NB4 (cell line): Measurements from ENCODE around the gene FAM193A.

Experiments
- DNase-seq: peaks from one replicate; pipeline ENCODE4 v3.0.0; 2010; ENCODE audit warnings: low read depth
- H3K4me3 ChIP-seq: one replicate; pipeline ENCODE4 v1.5.1; 2011; ENCODE audit warnings: mild to moderate bottlenecking, low read depth, low read length, moderate library complexity
- MYC ChIP-seq: IDR thresholded peaks from 2 replicates; pipeline ENCODE4 v1.6.1; 2011; ENCODE audit warnings: low read depth, low read length
- POLR2A ChIP-seq: IDR thresholded peaks from 2 replicates; pipeline ENCODE4 v1.6.1; 2011; ENCODE audit warnings: mild to moderate bottlenecking; ENCODE audit not compliant: insufficient read length; ENCODE audit errors: extremely low read depth
- TF ChIP-seq, protein P1 (sequence below): IDR thresholded peaks from one replicate; pipeline ENCODE4 v1.5.1; 2012; ENCODE audit warnings: low read depth, low read length
- TF ChIP-seq, protein P2 (sequence below): IDR thresholded peaks from 2 replicates; pipeline ENCODE4 v1.6.1; 2011; ENCODE audit warnings: low read depth, low read length

Gene FAM193A

DNA sequence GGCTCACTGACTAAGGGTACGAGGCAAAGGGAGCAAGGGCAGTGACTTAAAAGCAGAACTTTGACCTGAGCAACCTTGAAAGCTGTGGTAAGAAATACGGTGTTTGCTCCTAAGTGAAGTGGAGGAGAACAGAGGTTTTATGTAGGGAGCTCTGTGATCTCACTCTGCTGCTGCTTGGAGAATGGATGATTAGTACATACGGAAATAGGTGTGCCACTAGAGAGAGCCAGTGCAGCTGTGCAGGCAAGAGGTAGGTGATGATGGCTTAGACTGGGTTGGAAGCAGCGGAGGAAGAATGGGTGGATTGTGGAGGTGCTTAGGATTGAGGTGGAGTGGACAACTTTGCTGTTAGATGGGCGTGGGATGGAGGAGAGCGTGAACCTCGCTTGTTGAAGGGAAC is 85.0 kb downstream of the FAM193A start:
- no peak for TF ChIP-seq POLR2A
- TF ChIP-seq, protein P1, sequence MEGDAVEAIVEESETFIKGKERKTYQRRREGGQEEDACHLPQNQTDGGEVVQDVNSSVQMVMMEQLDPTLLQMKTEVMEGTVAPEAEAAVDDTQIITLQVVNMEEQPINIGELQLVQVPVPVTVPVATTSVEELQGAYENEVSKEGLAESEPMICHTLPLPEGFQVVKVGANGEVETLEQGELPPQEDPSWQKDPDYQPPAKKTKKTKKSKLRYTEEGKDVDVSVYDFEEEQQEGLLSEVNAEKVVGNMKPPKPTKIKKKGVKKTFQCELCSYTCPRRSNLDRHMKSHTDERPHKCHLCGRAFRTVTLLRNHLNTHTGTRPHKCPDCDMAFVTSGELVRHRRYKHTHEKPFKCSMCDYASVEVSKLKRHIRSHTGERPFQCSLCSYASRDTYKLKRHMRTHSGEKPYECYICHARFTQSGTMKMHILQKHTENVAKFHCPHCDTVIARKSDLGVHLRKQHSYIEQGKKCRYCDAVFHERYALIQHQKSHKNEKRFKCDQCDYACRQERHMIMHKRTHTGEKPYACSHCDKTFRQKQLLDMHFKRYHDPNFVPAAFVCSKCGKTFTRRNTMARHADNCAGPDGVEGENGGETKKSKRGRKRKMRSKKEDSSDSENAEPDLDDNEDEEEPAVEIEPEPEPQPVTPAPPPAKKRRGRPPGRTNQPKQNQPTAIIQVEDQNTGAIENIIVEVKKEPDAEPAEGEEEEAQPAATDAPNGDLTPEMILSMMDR: no peak
- no peak for TF ChIP-seq MYC
- TF ChIP-seq, protein P2, sequence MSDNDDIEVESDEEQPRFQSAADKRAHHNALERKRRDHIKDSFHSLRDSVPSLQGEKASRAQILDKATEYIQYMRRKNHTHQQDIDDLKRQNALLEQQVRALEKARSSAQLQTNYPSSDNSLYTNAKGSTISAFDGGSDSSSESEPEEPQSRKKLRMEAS: no peak
- DNase-seq: peak; percentile 28
- H3K4me3 ChIP-seq: no peak overlapping the region

DNA sequence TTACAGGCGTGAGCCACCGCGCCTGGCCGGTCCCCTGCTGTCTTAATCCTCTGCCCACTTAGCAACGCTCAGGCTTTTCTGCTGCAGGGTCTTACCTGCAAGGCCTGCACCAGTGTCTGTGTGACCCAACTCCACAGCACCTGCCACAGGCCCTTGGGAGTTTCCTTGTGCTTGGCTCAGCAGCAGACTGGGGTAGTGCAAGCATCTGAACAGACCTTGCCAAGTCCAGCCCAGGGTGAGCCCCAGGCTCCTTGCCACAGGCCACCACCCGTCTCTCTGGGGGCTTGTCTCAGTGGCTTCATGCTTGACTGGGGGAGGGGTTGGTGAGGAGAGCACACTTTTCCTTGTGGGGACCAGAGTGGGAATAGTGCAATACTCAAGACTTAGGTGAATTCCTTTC is 87.0 kb downstream of the FAM193A start:
- no peak for DNase-seq
- TF ChIP-seq, protein P1: no peak
- no peak for TF ChIP-seq POLR2A
- TF ChIP-seq, protein P2: no peak
- no peak for TF ChIP-seq MYC
- no peak overlapping the region for H3K4me3 ChIP-seq

DNA sequence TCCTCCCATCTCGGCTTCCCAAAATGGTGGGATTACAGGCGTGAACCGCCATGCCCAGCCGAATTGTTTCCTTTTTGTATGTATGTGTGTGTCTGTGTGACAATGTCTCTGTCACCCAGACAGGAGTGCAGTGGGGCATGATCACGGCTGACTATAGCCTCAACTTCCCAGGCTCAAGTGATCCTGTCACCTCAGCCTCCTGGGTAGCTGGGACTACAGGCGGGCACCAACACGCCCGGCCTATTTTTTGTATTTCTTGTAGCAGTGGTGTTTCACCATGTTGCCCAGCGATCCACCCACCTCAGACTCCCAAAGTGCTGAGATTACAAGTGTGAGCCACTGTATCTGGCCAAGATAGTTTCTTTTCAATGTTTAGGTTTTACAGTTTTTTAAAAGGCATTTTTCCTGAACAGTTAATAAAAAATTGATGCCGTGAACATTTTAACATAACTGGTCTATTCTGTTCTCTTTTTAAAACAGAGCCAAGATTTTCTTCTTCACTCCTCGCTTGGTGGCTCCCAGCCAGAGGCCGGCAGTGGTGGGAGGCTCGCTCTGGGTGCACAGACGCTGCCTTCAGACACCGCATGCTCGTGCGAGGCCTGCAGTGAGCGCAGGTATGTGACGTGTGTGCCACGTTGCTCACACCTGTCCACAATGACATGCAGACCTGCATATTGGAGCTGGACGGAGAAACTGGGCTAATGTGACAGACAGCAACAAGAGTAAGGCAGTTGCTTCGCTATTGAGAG is 88.5 kb downstream of the FAM193A start:
- TF ChIP-seq, protein P1: no peak
- no peak for TF ChIP-seq MYC
- TF ChIP-seq POLR2A: no peak
- TF ChIP-seq, protein P2: no peak
- no peak overlapping the region for H3K4me3 ChIP-seq
- DNase-seq: no peak

DNA sequence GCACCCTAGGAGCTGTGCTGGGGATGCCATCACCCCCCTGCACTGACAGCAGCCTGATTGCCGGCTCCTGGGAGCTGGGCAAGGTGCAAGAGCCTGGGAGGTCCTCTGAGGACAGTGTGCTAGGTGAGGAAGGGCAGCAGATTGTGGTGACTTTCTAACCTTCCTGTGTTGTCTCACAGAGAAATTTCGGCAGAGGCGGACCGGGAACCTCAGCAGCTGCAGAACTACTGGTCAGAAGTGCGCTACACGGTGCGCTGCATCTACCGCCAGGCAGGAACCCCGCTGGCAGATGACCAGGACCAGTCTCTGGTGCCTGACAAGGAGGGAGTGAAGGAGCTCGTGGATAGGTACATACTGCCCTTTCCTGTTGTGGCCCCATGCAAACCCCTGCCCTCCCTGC is 89.8 kb downstream of the FAM193A start:
- DNase-seq: no peak
- TF ChIP-seq, protein P2: no peak
- TF ChIP-seq MYC (no peak), POLR2A (no peak)
- TF ChIP-seq, protein P1: no peak
- no peak overlapping the region for H3K4me3 ChIP-seq

DNA sequence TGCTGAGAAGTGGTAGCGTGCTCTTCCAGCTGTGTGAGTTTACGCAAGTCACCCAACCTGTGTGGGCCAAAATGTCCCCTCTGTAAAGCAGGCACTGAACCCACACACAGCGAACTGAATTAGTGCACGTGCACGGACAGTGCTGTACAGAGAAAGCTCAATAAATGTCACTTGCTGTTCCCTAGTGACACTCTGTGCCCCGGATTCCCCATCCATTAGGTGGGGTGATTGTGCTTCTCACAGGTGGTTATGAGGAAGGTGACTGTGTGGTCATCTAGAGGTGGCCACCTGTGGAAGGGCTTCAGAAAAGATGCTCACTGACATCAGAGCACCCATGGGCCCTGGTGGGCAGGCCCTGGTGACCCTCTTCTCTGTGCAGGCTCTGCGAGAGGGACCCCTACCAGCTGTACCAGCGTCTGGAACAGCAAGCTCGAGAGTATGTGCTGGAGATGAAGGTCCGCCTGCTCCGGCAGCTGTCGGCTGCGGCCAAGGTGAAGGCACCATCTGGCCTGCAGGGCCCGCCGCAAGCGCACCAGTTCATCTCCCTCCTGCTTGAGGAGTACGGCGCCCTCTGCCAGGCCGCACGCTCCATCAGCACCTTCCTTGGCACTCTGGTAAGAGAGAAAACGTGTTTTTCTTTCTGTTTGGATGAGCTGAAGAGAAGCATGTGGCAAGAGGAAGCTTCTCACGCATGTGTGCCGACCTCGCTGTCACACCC is 94.3 kb downstream of the FAM193A start:
- DNase-seq: peak; percentile 33
- no peak overlapping the region for H3K4me3 ChIP-seq
- no peak for TF ChIP-seq MYC
- TF ChIP-seq, protein P2: no peak
- no peak for TF ChIP-seq POLR2A
- TF ChIP-seq, protein P1: no peak
